NCI-H524 (cell line): Measurements from ENCODE around the gene TBC1D4.
"Not testable (repeated sequence)": the region's sequence is repeated elsewhere in the genome, so short reads cannot be mapped to it uniquely, and the experiment has no call there.

Experiments used
- DNase-seq, 2 experiments: peaks; one replicate each; lab custom pipeline; 2025; lab: John Stamatoyannopoulos, UW

Gene TBC1D4

GRCh38 chr13:75319254-75319653, 162.7 kb downstream of the TBC1D4 start:
- DNase-seq, result no peak

- DNase-seq, result no peak
Measured at GRCh38 chr13:75318138-75318833, 163.7 kb downstream of the TBC1D4 start.

- DNase-seq, result no peak
Measured at GRCh38 chr13:75316427-75316826, 165.5 kb downstream of the TBC1D4 start.

- DNase-seq, result no peak
Measured at GRCh38 chr13:75312884-75313520, 169.0 kb downstream of the TBC1D4 start.

GRCh38 chr13:75309981-75310580, 171.9 kb downstream of the TBC1D4 start:
- DNase-seq, result no peak

- no peak for DNase-seq
Measured at GRCh38 chr13:75308222-75308621, 173.7 kb downstream of the TBC1D4 start.

GRCh38 chr13:75307370-75307949, 174.5 kb downstream of the TBC1D4 start:
- DNase-seq, result no peak

- DNase-seq, result not testable (repeated sequence)
Measured at GRCh38 chr13:75306967-75307366, 175.0 kb downstream of the TBC1D4 start.

- no peak for DNase-seq
Measured at GRCh38 chr13:75305059-75305458, 176.9 kb downstream of the TBC1D4 start.

- DNase-seq, result no peak
Measured at GRCh38 chr13:75303263-75303662, 178.7 kb downstream of the TBC1D4 start.

- no peak for DNase-seq
Measured at GRCh38 chr13:75302071-75302698, 179.8 kb downstream of the TBC1D4 start.

GRCh38 chr13:75299913-75300862, 181.8 kb downstream of the TBC1D4 start:
- DNase-seq, result no peak

GRCh38 chr13:75299246-75299645, 182.7 kb downstream of the TBC1D4 start:
- no peak for DNase-seq

- DNase-seq, result no peak
Measured at GRCh38 chr13:75296641-75297040, 185.3 kb downstream of the TBC1D4 start.

- DNase-seq, result no peak
Measured at GRCh38 chr13:75295201-75295600, 186.8 kb downstream of the TBC1D4 start.

- DNase-seq, result no peak
Measured at GRCh38 chr13:75294110-75294509, 187.9 kb downstream of the TBC1D4 start.

- DNase-seq, result no peak
Measured at GRCh38 chr13:75285310-75285709, 196.7 kb downstream of the TBC1D4 start.

- DNase-seq, result no peak
Measured at GRCh38 chr13:75279834-75280369, 202.1 kb downstream of the TBC1D4 start.

GRCh38 chr13:75273695-75274094, 208.3 kb downstream of the TBC1D4 start:
- DNase-seq, result not testable (repeated sequence)

GRCh38 chr13:75271846-75272245, 210.1 kb downstream of the TBC1D4 start:
- DNase-seq, result no peak

- DNase-seq, result not testable (repeated sequence)
Measured at GRCh38 chr13:75268481-75268880, 213.5 kb downstream of the TBC1D4 start.
